NCI-H524 treated with DMSO at 0.1 percent for 48 hours (cell line): Measurements from ENCODE around the gene MRPL54.
A peak's percentile ranks its signal among the peaks of the same experiment; 100 is the strongest.

Experiments used
- DNase-seq: peaks from one replicate; lab custom pipeline; 2025; lab: John Stamatoyannopoulos, UW

The MRPL54 gene

DNA sequence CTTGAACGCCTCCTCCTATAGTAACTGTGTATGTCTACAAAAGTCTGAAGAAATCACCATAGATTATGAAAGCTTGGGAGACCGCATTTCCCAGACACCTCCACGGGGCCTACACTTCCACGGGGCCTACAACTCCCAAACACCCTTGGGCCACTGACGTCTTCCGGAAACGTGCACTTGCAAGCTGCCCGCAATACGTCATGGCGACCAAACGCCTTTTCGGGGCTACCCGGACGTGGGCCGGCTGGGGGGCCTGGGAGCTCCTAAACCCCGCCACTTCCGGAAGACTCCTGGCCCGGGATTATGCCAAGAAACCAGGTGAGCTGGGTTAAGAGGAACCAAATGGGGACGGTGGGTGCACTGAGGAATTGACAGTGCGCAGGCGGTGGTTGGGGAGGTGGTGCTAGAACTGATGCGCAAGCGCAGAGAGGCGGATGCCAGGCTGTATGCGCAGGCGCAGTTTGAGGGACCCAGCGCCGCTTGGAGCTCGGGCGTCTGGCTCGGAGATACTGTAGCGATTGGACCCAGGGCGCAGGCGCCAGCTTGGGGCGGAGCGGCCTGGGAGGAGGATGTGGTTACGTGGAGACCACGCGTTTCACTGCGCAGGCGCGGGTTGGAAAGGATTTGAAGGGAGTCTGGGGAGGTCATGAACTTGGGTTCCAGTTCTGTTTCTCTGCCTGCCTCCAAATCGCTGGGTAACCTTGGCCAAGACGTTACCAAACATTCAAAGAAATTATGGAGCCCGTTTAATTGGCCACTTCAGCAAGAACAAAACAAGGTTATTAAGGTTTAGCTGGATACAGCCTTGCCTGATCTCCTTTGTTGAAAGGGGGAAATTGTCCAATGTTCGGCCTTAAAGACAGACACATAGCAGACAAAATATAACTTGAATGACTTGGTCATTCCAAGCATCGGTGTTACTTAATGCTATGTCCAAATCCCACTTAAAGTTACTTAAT is at the start of gene MRPL54:
MRPL54 (plus strand) TSS at position 182 of the 959 bp plus-strand sequence; CDS start at position 201, 19 bp downstream.
- DNase-seq, result peak; percentile 96

DNA sequence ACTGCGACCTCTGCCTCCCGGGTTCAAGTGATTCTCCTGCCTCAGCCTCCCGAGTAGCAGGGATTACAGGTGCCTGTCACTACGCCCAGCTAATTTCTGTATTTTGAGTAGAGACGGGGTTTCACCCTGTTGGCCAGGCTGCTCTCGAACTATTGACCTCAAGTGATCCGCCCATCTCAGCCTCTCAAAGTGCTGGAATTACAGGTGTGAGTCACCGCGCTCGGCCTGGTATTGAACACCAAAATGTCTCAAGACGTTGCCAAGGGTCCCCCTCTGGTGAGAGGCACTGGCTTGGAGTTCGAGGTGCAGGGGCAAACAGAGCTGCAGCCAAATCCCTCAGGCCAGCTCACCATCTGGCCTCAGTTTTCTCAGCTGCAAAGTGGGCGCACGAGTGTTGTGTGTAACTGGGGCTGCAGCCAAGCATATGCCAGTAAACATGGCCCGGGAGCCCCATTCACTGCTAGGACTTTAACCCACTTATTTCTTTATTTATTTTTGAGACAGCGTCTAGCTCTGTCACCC is 46.3 kb upstream of the MRPL54 start:
- no peak for DNase-seq

DNA sequence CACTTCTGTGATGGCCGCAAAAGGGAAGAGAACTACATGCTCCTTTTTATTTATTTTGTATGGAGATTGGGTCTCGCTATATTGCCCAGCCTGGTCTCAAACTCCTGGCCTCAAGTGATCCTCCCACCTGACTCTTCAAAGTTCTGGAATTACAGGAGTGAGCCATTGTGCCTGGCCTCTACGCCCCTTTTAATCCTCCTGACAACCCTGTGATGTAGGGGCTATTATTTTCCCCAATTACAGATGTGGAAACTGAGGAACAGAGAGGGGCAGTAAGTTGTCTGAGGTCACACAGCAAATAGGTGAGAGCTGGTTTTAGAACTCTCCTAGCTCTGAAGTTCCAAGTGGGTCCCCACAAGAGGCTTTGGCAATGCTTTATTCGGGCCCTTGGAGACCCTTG is 42.6 kb upstream of the MRPL54 start:
- no peak for DNase-seq

DNA sequence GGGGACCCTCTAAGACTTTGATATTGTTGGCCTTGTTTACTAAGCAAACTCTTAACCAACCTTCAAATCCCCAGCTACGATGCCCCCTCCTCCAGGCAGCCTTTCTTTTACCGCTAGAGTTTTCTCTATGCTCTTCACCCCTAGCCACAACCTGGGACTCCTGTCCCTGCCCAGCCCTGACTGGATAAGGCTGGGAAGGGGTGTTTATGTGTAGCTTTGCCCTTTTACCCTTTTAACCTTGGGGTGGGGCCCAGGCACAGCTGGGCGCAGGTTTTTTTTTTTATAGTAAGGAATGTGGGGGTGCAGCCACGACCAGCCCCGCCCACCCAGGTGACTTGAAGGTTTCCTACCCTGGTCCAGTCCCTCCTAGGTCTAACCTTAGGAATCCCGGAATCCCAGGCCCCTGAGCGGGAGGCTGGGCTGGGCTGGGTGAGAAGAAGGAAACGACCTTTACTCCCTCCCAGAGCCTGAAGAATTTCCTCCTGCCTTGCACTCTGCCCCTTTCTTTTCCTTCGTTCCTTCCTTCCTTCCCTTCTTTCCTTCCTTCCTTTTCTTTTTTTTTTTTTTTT is 42.0 kb upstream of the MRPL54 start:
- no peak for DNase-seq

DNA sequence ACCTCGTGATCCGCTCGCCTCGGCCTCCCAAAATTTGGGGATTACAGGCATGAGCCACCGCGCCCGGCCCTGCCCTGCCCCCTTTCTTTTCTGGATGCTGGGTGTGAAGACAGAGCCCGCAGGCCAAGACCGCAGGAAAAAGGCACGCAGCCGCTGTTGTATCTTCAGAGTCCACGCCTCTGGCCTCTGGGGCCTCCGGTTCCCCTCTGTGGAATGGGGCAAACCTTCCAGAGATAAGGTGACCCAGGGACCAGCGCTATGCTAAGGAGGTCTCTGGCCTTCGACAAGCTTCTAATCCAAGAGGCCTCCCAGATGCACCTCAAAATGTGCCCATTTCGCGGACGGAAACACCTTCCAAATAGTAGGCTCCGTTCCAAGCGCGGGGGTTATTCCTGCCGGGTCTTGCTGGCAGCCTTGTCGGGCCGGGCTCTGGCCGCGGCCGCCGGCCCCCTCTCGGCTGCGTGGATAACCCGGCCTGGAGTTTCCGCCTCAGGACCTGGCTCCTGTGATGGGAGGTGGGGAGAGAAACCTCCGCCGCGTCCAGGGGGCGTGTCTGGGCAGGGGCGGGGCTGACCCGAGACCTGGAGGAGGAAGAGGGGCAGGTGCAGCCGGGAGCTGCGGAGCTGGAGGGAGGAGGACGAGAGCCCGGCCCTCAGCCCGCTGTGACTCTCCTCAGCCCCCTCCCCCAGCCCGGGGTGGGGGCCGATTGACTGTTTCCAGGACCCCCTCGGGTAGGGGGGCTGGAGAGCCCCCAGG is 41.2 kb upstream of the MRPL54 start:
- no peak for DNase-seq

DNA sequence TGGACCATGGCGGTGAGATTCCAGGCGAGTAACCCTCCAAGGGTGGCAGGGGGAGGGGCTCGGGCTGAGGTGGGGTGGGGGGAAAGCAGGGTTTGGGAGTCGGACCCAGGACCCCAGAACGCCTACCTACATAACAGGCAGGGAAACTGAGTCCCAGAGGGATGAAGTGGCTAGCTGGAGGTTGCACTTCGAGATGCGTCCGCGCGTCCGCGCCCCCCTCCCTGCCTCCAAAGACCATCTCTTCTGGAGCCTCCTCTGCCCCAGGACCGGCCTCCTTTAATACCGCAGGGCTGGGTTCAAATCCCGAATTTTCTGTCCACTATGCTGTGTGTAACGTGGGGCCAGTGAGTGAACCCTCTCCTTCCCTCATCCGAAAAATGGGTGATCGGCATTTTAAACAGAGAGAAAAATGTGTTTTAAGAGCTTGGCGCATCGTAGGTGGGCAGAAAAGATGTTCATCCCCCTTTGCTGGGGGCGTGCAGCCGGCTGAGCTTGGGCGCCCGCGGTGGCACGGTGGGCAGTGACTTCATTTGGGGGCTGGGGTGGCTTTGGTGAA is 40.5 kb upstream of the MRPL54 start:
- no peak for DNase-seq

DNA sequence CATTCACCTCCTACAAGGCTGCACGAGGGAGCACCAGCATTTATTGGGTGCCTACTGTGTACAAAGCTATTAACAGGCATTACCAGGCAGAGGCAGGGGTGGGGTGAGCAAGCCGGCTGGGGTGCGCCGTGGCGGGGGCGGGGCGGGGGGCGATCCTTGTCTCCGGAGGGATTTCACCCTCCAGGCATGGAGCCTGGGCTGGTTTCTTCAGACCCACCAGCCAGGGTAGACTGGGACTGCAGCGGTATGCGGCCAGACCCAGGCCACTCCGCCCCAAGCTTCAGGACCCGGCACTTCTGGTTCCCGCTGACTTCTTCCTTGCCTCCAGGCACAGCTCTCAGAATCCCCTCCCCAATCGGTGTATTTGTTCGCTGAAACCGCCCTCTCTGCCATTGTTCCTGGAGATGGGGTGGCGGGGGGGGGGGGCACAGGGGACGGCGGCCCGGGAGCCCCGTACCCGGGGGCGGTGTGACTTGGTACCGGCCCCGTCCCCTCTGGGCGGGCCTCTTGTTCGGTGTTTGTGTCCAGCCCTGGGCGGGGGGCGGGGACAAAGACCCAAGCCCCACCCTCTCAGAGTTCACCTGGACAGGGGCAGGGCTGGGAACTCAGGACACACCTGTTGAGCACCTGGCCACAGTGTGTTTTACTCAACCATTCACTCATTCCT is 39.9 kb upstream of the MRPL54 start:
- DNase-seq, result no peak

DNA sequence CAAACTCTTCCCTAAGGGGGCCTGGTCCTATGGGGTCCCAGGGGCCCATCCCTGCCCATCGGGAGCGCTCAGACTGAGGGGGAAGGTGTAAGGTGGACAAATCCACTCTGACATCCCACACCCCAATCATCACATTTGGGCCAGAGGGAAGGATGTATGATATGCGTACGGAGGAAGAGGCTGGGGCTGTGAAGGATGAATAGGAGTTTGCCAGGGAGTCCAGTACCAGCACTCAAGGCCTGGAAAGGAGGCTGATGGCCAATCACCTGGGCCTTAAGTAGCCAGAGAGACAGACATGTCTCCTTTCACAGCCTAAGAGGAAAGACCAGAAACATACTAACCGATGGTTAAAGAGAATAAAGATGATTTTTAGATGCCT is 39.4 kb upstream of the MRPL54 start:
- DNase-seq, result no peak

DNA sequence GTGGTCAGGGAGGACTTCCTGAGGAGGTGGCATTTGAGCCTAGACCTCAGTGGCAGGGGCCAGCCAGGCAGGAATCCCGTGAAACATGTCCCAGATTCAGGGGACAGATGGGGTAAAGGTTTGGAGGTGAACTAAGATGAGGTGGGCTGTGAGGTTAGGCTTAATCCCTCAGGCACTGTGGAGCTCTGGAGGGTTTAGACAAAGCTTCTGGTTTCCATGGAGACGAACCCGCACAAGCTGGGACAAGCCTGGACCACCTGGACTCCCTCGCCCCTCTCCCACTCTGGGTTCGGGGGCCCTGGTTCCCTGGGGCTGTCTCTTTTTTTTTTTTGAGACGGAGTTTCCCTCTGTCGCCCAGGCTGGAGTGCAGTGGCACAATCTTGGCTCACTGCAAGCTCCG is 38.6 kb upstream of the MRPL54 start:
- peak; percentile 87 for DNase-seq

DNA sequence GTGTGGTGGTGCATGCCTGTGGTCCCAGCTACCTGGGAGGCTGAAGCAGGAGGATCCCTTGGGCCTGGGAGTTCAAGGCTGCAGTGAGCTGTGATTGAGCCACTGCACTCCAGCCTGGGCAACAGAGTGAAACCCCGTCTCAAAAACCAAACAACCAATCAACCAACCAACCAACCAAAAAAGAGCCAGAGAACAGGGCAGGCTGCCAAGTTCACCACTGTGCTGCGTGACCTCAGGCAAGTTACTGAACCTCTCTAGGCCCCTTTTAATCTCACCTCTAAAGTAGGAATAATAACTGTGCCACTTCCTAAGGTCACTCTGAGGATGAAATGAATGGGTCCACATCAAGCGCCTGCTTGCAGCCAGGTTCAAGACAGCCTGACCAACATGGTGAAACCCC is 37.4 kb upstream of the MRPL54 start:
- DNase-seq, result no peak

DNA sequence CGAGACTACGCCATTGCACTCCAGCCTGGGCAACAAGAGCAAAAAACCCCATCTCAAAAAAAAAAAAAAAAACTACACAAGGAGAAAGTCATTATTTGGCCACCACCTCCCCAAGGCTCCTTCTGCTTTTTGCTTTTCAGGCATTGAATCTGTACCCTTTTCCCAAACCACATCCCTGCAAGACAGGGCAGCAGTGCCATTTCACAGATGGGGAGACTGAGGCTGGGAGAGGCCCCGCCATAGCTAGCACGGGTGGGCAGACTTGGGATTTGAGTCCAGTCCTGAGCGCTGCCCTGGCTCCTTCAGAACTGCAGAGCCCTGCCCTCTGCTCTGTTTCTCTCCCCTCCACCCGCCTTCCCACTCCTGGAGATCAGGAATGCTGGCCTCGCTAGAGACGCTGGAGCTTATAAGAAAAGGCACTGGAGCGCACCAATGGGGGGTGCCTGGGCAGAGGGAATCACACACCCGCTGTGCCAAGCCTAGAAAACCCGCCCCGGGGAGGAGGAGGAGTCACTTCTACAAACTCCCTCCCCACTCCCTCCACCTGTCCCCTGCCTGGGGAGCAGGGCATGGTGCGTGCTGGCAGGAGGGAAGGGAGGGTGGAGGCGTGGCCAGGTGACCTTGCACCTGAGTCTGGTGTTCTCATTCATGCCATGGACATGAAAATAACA is 36.7 kb upstream of the MRPL54 start:
- DNase-seq, result peak; percentile 24

DNA sequence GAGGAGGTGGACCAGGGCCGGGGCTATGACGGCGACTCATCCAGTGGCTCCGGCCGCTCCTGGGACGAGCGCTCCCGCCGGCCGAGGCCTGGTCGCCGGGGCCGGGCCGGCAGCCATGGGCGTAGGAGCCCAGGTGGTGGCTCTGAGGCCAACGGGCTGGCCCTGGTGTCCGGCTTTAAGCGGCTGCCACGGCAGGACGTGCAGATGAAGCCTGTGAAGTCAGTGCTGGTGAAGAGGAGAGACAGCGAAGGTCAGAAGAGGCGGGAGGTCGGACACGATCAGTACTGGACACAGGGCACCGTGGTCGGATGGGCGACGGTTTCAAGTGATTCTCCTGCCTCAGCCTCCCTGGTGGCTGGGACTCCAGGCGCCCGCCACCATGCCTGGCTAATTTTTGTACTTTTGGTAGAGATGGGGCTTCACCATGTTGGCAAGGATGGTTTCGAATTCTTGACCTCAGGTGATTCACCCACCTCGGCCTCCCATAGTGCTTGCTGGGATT is 32.0 kb upstream of the MRPL54 start:
- DNase-seq, result no peak

DNA sequence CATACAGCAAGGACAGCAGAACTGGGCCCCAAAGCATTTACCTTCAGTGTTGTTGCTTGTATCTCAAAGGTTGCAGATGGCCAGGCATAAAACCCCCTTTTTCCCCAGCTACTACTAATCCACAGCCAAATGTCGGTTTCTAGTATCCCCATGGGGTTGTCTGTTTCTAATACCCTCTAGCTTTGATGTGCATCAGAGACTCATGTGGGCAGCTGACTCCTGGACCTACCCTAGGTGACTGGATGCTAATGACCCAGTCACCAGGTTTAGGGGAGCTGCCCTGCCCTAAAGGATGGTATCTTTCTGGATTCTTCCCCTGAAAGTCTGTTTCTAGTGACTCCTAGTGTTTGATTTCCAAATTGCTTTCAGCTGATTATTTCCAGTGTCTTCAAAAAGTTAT is 30.4 kb upstream of the MRPL54 start:
- DNase-seq, result no peak

DNA sequence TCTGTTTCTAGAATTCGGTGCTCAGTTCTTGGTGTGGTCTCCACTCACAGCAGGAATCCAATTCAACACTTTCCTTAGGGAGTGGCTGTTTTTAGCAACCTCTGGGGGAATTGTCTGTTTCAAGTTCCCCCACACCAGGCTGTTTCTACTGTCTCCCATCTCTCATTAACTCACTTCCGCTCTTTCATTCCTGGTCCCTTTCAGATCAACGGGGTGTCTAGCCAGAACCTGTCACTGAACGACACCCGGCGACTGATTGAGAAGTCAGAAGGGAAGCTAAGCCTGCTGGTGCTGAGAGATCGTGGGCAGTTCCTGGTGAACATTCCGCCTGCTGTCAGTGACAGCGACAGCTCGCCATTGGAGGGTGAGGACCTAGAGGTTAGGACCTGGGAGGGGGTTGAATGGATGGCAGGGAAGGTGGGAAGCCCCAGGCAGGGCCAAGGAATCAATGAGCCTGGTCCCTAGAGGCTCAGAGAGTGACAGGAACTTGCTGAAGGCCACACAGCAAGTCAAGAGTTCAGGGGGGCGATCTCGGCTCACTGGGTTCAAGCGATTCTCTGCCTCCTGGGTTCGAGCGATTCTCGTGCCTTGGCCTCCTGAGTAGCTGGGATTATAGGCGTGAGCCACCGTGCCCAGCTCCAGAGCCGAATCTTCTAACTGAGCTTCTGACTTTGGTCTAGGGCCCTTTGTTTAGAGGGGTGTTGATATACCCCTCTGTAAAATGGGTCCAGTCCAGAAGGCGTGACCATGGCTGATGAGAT is 28.8 kb upstream of the MRPL54 start:
- DNase-seq, result no peak

DNA sequence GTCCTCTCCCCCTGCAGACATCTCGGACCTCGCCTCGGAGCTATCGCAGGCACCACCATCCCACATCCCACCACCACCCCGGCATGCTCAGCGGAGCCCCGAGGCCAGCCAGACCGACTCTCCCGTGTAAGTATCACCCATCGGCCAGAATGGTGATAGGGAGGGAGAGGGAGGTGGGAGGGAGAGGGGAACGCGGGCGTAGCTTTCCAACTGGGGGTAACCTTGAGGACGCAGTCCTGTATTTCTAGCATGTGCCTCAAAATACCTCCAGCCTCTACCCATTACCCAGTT is 28.2 kb upstream of the MRPL54 start:
- no peak for DNase-seq

DNA sequence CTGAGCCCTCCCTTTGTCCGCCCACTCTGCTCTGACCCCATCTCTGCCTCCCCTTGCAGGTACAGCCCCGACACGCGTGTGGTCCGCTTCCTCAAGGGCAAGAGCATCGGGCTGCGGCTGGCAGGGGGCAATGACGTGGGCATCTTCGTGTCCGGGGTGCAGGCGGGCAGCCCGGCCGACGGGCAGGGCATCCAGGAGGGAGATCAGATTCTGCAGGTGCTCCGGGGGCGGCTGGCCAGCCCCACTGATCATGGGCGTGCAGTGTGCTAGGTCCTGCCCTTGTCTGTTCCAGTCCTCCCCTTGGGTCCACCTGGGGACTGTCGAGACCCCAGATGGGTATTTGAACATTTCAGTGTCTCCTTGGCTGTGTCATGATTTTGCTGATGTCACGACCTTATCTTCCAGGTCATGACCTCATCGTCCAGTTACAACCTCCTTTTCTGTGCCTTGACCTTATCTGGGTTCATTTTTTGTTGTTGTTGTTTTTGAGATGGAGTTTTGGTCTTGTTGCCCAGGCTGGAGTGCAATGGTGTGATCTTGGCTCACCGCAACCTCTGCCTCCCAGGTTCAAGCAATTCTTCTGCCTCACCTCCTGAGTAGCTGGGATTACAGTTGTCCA is 26.3 kb upstream of the MRPL54 start:
- DNase-seq, result no peak

DNA sequence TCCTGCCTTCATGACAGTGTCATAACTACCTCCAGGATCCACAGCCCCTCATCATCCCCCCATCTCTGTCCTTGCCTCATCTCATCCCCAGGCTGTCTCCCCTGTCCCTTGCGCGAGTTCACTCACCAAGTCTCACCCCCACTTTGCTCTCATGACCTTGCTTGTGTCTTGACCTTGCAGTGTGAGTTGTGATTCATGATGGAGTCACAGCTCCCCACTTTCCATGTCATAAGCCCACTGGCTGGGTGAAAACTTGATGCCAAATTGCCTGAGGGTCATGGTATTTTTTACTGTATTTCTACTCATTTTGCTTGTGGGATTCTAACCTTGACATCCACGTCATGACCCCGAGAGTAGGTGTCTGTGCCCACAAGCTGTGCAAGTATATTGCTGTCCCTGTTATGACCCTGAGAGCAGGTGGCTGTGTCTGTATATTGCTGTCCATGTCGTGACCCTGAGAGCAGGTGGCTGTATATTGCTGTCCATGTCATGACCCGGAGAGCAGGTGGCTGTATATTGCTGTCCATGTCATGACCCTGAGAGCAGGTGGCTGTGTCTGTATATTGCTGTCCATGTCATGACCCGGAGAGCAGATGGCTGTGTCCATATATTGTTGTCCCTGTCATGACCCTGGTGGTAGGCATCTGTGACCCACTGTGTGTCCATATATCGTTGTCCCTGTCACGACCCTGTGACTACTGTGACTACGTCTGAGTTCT is 24.8 kb upstream of the MRPL54 start:
- DNase-seq, result no peak

DNA sequence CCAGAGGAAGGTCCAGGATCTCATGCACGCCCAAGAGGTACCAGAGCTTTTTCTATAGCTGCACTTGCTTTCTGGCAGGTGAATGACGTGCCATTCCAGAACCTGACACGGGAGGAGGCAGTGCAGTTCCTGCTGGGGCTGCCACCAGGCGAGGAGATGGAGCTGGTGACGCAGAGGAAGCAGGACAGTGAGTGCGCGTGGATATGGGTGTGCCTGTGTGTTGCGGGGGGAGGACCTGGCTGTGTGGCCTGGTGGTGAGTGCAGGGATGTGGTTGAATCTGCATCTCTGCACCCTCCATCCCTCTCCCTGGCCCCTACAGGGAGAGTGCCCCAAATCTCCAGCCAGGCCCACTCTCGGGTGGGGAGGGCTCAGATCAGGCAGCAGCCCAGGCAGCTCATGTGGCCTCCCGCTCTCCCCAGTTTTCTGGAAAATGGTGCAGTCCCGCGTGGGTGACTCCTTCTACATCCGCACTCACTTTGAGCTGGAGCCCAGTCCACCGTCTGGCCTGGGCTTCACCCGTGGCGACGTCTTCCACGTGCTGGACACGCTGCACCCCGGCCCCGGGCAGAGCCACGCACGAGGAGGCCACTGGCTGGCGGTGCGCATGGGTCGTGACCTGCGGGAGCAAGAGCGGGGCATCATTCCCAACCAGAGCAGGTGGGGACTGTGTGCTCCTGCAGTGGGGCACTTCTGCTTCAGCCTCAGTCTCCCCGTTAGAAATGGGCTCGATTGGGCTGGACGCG is 23.8 kb upstream of the MRPL54 start:
- no peak for DNase-seq

DNA sequence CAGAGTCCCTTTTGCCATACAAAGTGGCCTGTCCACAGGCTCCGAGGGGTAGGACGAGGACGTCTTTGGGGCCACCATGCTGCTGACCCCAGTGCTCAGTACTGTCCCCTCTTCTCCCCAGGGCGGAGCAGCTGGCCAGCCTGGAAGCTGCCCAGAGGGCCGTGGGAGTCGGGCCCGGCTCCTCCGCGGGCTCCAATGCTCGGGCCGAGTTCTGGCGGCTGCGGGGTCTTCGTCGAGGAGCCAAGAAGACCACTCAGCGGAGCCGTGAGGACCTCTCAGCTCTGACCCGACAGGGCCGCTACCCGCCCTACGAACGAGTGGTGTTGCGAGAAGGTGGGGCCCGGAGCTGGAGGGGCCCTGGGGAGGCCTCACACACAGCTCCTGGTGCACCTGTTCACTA is 22.1 kb upstream of the MRPL54 start:
- no peak for DNase-seq
